ENCODE results near the gene NRP2. TPM values are rescaled to one million over a fixed set of nuclear protein-coding genes. Genes with fewer than 3 reads are reported as not detected.

NRP2 gene
- total RNA-seq, 1 experiment from 2014 or later: 18.3 TPM

DNA sequence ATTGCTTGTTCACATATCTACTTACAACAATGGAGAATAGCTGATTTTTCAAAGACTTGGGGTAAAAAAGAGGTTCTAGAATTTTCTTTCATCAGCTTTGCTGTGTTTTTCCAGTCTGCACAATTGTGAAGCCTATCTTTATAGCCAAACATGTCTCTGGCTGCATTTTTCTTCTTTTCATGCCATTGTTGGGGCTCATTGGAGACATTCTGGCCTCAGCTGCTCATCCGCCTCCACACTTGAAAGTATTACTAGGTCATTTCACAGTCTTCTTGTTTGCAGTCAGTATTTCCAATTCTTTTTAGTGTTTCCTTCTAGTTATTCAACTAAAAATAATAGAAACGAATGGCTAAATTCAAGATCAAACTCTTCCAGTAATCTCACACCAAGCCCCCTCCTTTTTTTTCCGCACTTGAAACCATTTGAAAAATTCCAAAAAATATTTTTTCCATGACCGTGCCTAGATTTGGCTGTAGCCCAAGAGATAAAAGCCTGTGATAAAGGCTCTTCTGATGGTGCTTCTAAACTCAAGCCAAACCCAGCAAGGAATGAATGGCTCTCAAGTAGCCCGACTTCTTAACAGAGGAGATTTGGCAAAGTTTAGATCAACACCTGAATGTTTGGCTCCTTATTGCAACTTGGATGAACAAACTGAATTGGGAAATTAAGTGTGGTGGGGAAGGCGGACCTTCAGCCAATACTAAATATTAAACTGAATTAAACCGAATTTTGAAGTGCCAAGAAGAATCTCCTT is 103.4 kb downstream of the NRP2 start:
- DNase-seq (no peak), ATAC-seq (no peak)
- BruUV-seq (replicated peaks): no TSS peak
- intact Hi-C loops (cut with micrococcal nuclease): no loop called here
- POLR2A ChIA-PET (ENCODE audit: unreplicated experiment): no interaction called here
- no peaks in the 10 kb centered on the region for H3K4me1 ChIP-seq (ENCODE audit: insufficient read depth, low read length)
- no peaks in the 10 kb centered on the region for H3K9me3 ChIP-seq (ENCODE audit: low read length)
- H3K4me3 ChIP-seq (ENCODE audit: low read length): no peak overlapping the region
- no peaks in the 10 kb centered on the region for H3K79me2 ChIP-seq (ENCODE audit: low read length)
- H3K27me3 ChIP-seq (ENCODE audit: low read length): no peaks in the 10 kb centered on the region
- H3K4me2 ChIP-seq (ENCODE audit: low read length): no peak overlapping the region
- TF ChIP-seq EZH2 (IDR thresholded peaks at IDR 0.05; ENCODE audit: low read length, unreplicated experiment): no peak
- no peak for TF ChIP-seq EZH2phosphoT487 (IDR thresholded peaks at IDR 0.05; ENCODE audit: borderline replicate concordance, low read length)
- TF ChIP-seq, protein P1, sequence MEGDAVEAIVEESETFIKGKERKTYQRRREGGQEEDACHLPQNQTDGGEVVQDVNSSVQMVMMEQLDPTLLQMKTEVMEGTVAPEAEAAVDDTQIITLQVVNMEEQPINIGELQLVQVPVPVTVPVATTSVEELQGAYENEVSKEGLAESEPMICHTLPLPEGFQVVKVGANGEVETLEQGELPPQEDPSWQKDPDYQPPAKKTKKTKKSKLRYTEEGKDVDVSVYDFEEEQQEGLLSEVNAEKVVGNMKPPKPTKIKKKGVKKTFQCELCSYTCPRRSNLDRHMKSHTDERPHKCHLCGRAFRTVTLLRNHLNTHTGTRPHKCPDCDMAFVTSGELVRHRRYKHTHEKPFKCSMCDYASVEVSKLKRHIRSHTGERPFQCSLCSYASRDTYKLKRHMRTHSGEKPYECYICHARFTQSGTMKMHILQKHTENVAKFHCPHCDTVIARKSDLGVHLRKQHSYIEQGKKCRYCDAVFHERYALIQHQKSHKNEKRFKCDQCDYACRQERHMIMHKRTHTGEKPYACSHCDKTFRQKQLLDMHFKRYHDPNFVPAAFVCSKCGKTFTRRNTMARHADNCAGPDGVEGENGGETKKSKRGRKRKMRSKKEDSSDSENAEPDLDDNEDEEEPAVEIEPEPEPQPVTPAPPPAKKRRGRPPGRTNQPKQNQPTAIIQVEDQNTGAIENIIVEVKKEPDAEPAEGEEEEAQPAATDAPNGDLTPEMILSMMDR (conservative IDR thresholded peaks at IDR 0.05; ENCODE audit: low read depth, low read length): no peak
- no peaks in the 10 kb centered on the region for H3K9me2 ChIP-seq (replicated peaks; ENCODE audit: low read length)
- H3K9ac ChIP-seq (ENCODE audit: low read length): no peak overlapping the region
- no peaks in the 10 kb centered on the region for H4K20me1 ChIP-seq (ENCODE audit: low read length)
- no peaks in the 10 kb centered on the region for H3F3A ChIP-seq (ENCODE audit: low read length, unreplicated experiment)
- no peak overlapping the region for H3K27ac ChIP-seq (ENCODE audit: low read length)
- H3K36me3 ChIP-seq (ENCODE audit: low read depth, low read length): no peaks in the 10 kb centered on the region
- CTCF ChIA-PET: no interaction called here
- H2AFZ ChIP-seq (ENCODE audit: low read length): no peak overlapping the region

DNA sequence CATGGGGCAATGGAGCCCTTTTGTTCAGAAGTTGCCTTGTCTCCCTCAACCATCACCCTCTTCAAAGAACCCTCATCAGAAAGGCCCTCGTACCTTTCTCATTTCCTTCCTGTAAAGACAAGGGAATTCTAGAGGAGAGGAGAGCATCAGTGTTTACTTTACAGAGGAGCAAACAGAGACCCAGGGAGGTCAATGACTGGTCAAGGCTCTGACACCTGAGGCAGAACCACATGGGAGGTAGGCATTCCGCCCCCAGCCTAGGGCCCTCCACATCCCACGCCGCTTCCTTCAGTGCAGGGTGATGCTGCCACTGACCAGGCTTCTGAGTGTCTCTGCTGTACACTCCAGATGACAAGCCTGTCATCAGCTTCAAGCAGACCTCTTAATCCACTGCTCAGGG is 104.7 kb downstream of the NRP2 start:
- Histone ChIP-seq H3K9me2 (replicated peaks; ENCODE audit: low read length) (no peaks in the 10 kb centered on the region), H3K4me2 (ENCODE audit: low read length) (no peak overlapping the region)

DNA sequence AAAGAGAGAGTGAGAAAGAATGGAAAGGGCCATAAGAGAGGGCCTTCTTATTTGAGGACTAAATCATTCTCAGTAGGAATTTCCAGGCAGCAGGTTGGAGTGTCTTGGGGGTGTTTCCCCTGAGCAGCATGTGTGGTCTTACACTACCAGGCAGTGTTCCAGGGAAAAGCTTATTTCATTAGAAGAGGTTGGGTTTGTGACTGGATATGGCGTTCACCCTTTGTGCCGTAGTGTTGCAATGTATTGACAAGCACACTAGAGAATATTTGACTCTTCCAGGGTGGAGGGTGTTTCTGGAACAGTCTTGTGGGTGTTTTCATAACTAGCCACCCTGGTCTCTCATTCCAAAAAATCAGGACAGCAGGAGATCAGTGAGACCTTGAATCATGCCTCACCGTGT is 105.5 kb downstream of the NRP2 start:
- Histone ChIP-seq H3K27ac (ENCODE audit: low read length) (no peak overlapping the region), H3K4me3 (ENCODE audit: low read length) (no peak overlapping the region), H3K4me1 (ENCODE audit: insufficient read depth, low read length) (no peaks in the 10 kb centered on the region), H3K9ac (ENCODE audit: low read length) (no peak overlapping the region), H3K4me2 (ENCODE audit: low read length) (no peak overlapping the region), H3K27me3 (ENCODE audit: low read length) (no peaks in the 10 kb centered on the region), H3F3A (ENCODE audit: low read length, unreplicated experiment) (no peaks in the 10 kb centered on the region), H2AFZ (ENCODE audit: low read length) (no peak overlapping the region), H4K20me1 (ENCODE audit: low read length) (no peaks in the 10 kb centered on the region), H3K9me3 (ENCODE audit: low read length) (no peaks in the 10 kb centered on the region), H3K79me2 (ENCODE audit: low read length) (no peaks in the 10 kb centered on the region), H3K9me2 (replicated peaks; ENCODE audit: low read length) (no peaks in the 10 kb centered on the region), H3K36me3 (ENCODE audit: low read depth, low read length) (no peaks in the 10 kb centered on the region)
- intact Hi-C loops (cut with micrococcal nuclease): no loop called here
- TF ChIP-seq EZH2phosphoT487 (IDR thresholded peaks at IDR 0.05; ENCODE audit: borderline replicate concordance, low read length) (no peak), EZH2 (IDR thresholded peaks at IDR 0.05; ENCODE audit: low read length, unreplicated experiment) (no peak)
- TF ChIP-seq, protein P1 (conservative IDR thresholded peaks at IDR 0.05; ENCODE audit: low read depth, low read length): no peak
- ChIA-PET CTCF (no interaction called here), POLR2A (ENCODE audit: unreplicated experiment) (no interaction called here)
- no TSS peak for BruUV-seq (replicated peaks)
- ATAC-seq (no peak), DNase-seq (no peak)

More for the DNA sequence above, 104.7 kb downstream of the NRP2 start:
- Histone ChIP-seq H3K36me3 (ENCODE audit: low read depth, low read length) (no peaks in the 10 kb centered on the region), H3K79me2 (ENCODE audit: low read length) (no peaks in the 10 kb centered on the region), H3K4me3 (ENCODE audit: low read length) (no peak overlapping the region), H3K9me3 (ENCODE audit: low read length) (no peaks in the 10 kb centered on the region), H2AFZ (ENCODE audit: low read length) (no peak overlapping the region), H3K9ac (ENCODE audit: low read length) (no peak overlapping the region), H3K27me3 (ENCODE audit: low read length) (no peaks in the 10 kb centered on the region), H3F3A (ENCODE audit: low read length, unreplicated experiment) (no peaks in the 10 kb centered on the region), H3K27ac (ENCODE audit: low read length) (no peak overlapping the region), H4K20me1 (ENCODE audit: low read length) (no peaks in the 10 kb centered on the region), H3K4me1 (ENCODE audit: insufficient read depth, low read length) (no peaks in the 10 kb centered on the region)
- intact Hi-C loops (cut with micrococcal nuclease): no loop called here
- no peak for ATAC-seq
- TF ChIP-seq, protein P1 (conservative IDR thresholded peaks at IDR 0.05; ENCODE audit: low read depth, low read length): no peak
- TF ChIP-seq EZH2phosphoT487 (IDR thresholded peaks at IDR 0.05; ENCODE audit: borderline replicate concordance, low read length) (no peak), EZH2 (IDR thresholded peaks at IDR 0.05; ENCODE audit: low read length, unreplicated experiment) (no peak)
- BruUV-seq (replicated peaks): no TSS peak
- ChIA-PET CTCF (no interaction called here), POLR2A (ENCODE audit: unreplicated experiment) (no interaction called here)
- DNase-seq: no peak
